ENCODE measurements around the gene THEM5. TPM values are rescaled to one million over a fixed set of nuclear protein-coding genes. Genes with fewer than 3 reads are reported as not detected.

The THEM5 gene
- total and polyA plus RNA-seq, 9 donors = 0.07 TPM; not detected in 8

DNA sequence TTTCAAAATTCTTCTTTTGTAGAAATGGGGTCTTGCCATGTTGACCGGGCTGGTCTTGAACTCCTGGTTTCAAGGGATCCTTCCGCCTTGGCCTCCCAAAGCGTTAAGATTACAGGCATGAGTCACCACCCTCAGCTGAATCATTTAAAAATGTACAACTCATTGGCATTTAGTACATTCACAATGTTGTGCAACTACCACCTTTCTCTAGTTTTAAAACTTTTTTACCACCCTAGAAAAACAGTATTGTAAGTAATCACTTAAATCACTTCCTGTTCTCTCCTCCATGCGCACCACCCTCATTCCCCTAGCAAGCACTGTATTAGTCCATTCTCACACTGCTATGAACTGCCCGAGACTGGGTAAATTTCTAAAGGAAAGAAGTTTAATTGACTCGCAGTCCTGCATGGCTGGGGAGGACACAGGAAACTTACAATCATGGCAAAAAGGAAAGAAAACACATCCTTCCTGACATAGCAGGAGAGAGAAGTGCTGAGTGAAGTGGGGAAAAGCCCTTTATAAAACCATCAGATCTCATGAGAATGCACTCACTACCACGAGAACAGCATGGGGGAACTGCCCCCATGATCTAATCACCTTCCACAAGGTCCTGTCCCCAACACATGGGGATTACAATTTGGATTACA lies 14.4 kb upstream of the THEM5 start:
- Histone ChIP-seq H3K27ac (no peak overlapping the region), H3K36me3 (no peaks in the 10 kb centered on the region), H3K4me3 (no peak overlapping the region), H3K4me1 (ENCODE audit: insufficient read depth) (no peaks in the 10 kb centered on the region), H3K9me3 (no peaks in the 10 kb centered on the region), H3K27me3 (no peaks in the 10 kb centered on the region)
- WGBS, 3 donors = 66 to 76% (median 73%) methylated on average over 7 of the region's 7 CpGs
- intact Hi-C loops (cut with DNase I) = no loop called here
- no peak for DNase-seq
- TF ChIP-seq EP300 (IDR thresholded peaks at IDR 0.05) = no peak
- no peak for TF ChIP-seq POLR2A (IDR thresholded peaks at IDR 0.05)
- TF ChIP-seq, protein P1, sequence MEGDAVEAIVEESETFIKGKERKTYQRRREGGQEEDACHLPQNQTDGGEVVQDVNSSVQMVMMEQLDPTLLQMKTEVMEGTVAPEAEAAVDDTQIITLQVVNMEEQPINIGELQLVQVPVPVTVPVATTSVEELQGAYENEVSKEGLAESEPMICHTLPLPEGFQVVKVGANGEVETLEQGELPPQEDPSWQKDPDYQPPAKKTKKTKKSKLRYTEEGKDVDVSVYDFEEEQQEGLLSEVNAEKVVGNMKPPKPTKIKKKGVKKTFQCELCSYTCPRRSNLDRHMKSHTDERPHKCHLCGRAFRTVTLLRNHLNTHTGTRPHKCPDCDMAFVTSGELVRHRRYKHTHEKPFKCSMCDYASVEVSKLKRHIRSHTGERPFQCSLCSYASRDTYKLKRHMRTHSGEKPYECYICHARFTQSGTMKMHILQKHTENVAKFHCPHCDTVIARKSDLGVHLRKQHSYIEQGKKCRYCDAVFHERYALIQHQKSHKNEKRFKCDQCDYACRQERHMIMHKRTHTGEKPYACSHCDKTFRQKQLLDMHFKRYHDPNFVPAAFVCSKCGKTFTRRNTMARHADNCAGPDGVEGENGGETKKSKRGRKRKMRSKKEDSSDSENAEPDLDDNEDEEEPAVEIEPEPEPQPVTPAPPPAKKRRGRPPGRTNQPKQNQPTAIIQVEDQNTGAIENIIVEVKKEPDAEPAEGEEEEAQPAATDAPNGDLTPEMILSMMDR (IDR thresholded peaks at IDR 0.05) = no peak

GRCh38 chr1:151867321-151867720 lies 13.8 kb upstream of the THEM5 start:
- Histone ChIP-seq H3K4me1 (ENCODE audit: insufficient read depth) (no peaks in the 10 kb centered on the region), H3K4me3 (no peak overlapping the region), H3K27ac (no peak overlapping the region), H3K27me3 (no peaks in the 10 kb centered on the region), H3K36me3 (no peaks in the 10 kb centered on the region), H3K9me3 (no peaks in the 10 kb centered on the region)
- intact Hi-C loops (cut with DNase I) = no loop called here
- 74 to 81% (median 78%) methylated on average over 2 of the region's 2 CpGs for whole genome bisulfite sequencing, 3 donors
- TF ChIP-seq, protein P1 (IDR thresholded peaks at IDR 0.05) = no peak
- no peak for TF ChIP-seq POLR2A (IDR thresholded peaks at IDR 0.05)
- no peak for TF ChIP-seq EP300 (IDR thresholded peaks at IDR 0.05)
- DNase-seq = no peak

DNA sequence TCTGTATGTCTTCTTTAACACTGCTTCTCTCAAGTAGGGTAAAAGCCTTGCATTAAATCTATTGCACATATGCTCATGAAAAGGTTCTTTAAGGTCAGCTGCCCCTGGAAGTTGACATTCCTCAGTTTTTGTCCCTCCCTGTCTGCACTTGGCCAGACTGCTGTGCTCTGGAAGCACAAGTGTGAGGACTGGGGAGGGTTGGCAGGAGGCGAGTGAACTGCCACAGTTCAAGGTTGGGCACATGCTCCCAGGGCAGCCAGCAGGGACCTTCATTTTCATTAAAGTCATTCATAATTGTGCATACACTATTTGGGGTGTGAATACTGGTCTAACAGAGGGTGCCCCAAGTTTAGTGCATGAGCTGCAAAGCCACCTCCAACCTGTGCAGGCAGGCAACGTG lies 10.9 kb upstream of the THEM5 start:
- Histone ChIP-seq H3K9me3 (no peaks in the 10 kb centered on the region), H3K4me1 (ENCODE audit: insufficient read depth) (no peaks in the 10 kb centered on the region), H3K27me3 (no peaks in the 10 kb centered on the region), H3K36me3 (no peaks in the 10 kb centered on the region), H3K27ac (no peak overlapping the region), H3K4me3 (no peak overlapping the region)
- intact Hi-C loops (cut with DNase I) = no loop called here
- 22 to 44% (median 29%) methylated on average over 2 of the region's 2 CpGs for WGBS, 3 donors
- TF ChIP-seq, protein P1 (IDR thresholded peaks at IDR 0.05) = no peak
- TF ChIP-seq POLR2A (IDR thresholded peaks at IDR 0.05) = no peak
- no peak for TF ChIP-seq EP300 (IDR thresholded peaks at IDR 0.05)
- no peak for DNase-seq

DNA sequence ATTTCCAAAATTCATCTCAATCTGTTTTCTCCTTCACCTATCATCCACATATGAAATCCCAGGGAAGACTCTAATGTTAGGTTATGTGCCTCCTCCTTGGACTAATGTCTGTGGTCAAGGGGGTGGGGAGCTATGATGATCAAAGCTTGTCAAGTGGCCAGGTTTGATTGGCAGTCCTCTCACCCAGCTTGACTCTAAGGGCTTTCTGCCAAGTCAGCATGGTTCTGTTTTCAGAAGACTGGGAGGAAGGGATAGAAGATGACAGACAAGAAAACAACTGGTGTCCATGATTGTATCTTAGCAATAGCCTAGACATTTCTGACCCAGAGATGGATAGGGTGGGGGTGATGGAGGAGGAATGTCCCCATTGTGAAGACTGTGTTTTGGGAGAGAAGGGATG lies 9.1 kb upstream of the THEM5 start:
- H3K36me3 ChIP-seq = no peaks in the 10 kb centered on the region
- H3K27me3 ChIP-seq = no peaks in the 10 kb centered on the region
- H3K9me3 ChIP-seq = no peaks in the 10 kb centered on the region
- H3K27ac ChIP-seq = no peak overlapping the region
- DNase-seq = no peak
- no peaks in the 10 kb centered on the region for H3K4me1 ChIP-seq (ENCODE audit: insufficient read depth)
- no peak overlapping the region for H3K4me3 ChIP-seq
- TF ChIP-seq, protein P1 (IDR thresholded peaks at IDR 0.05) = no peak
- TF ChIP-seq EP300 (IDR thresholded peaks at IDR 0.05) (no peak), POLR2A (IDR thresholded peaks at IDR 0.05) (no peak)
- intact Hi-C loops (cut with DNase I) = no loop called here

Data from ovary (tissue), 9 donors.